WTC11 (cell line): Measurements from ENCODE around the gene PPP1R3E.

Experiments used
- ESRRA ChIP-seq: sonication (generic); formaldehyde crosslinking; IDR thresholded peaks from 2 replicates; pipeline ENCODE4 v1.8.1; 2022; ENCODE audit warnings: mild to moderate bottlenecking, missing genetic modification reagents, borderline replicate concordance
- JUN ChIP-seq: sonication (generic); formaldehyde crosslinking; IDR thresholded peaks from 2 replicates; pipeline ENCODE4 v1.8.0; 2023; ENCODE audit warnings: mild to moderate bottlenecking, missing genetic modification reagents
- RELA ChIP-seq: sonication (generic); formaldehyde crosslinking; IDR thresholded peaks from 2 replicates; pipeline ENCODE4 v1.8.1; 2022; ENCODE audit warnings: missing genetic modification reagents, mild to moderate bottlenecking, borderline replicate concordance
- SP1 ChIP-seq: sonication (generic); formaldehyde crosslinking; conservative IDR thresholded peaks from 2 replicates; pipeline ENCODE4 v1.8.1; 2022; ENCODE audit warnings: missing genetic modification reagents
- TCF7 ChIP-seq: sonication (generic); formaldehyde crosslinking; IDR thresholded peaks from 2 replicates; pipeline ENCODE4 v1.8.0; 2022; ENCODE audit warnings: mild to moderate bottlenecking, low read depth, missing genetic modification reagents, moderate library complexity
- TEAD4 ChIP-seq: sonication (generic); formaldehyde crosslinking; IDR thresholded peaks from 2 replicates; pipeline ENCODE4 v1.8.0; 2022; ENCODE audit warnings: mild to moderate bottlenecking, missing genetic modification reagents
- TF ChIP-seq, protein P1 (sequence below): fragments of 200-600 bp; IDR thresholded peaks from 2 replicates; pipeline ENCODE4 v1.8.0; 2022; ENCODE audit warnings: antibody characterized with exemption
- TF ChIP-seq, protein P2 (sequence below): fragments of 250-450 bp; sonication (Bioruptor Pico); IDR thresholded peaks from 2 replicates; pipeline ENCODE4 v1.9.0; 2021; ENCODE audit warnings: mild to moderate bottlenecking, borderline replicate concordance
- TF ChIP-seq, protein P3 (sequence below): sonication (generic); formaldehyde crosslinking; IDR thresholded peaks from 2 replicates; pipeline ENCODE4 v1.8.0; 2022; ENCODE audit warnings: mild to moderate bottlenecking, missing genetic modification reagents
- TF ChIP-seq, protein P4 (sequence below): sonication (generic); formaldehyde crosslinking; IDR thresholded peaks from 2 replicates; pipeline ENCODE4 v1.8.1; 2023; ENCODE audit warnings: mild to moderate bottlenecking, missing genetic modification reagents

GRCh38 chr14:23299211-23299957 lies 3.3 kb downstream of the PPP1R3E start:
- TF ChIP-seq SP1 (CRISPR knock-in tag) (no peak), JUN (no peak), TCF7 (CRISPR knock-in tag) (no peak), RELA (no peak), TEAD4 (CRISPR knock-in tag) (no peak), ESRRA (no peak)
- TF ChIP-seq, protein P1, sequence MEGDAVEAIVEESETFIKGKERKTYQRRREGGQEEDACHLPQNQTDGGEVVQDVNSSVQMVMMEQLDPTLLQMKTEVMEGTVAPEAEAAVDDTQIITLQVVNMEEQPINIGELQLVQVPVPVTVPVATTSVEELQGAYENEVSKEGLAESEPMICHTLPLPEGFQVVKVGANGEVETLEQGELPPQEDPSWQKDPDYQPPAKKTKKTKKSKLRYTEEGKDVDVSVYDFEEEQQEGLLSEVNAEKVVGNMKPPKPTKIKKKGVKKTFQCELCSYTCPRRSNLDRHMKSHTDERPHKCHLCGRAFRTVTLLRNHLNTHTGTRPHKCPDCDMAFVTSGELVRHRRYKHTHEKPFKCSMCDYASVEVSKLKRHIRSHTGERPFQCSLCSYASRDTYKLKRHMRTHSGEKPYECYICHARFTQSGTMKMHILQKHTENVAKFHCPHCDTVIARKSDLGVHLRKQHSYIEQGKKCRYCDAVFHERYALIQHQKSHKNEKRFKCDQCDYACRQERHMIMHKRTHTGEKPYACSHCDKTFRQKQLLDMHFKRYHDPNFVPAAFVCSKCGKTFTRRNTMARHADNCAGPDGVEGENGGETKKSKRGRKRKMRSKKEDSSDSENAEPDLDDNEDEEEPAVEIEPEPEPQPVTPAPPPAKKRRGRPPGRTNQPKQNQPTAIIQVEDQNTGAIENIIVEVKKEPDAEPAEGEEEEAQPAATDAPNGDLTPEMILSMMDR, result no peak
- TF ChIP-seq, protein P2, sequence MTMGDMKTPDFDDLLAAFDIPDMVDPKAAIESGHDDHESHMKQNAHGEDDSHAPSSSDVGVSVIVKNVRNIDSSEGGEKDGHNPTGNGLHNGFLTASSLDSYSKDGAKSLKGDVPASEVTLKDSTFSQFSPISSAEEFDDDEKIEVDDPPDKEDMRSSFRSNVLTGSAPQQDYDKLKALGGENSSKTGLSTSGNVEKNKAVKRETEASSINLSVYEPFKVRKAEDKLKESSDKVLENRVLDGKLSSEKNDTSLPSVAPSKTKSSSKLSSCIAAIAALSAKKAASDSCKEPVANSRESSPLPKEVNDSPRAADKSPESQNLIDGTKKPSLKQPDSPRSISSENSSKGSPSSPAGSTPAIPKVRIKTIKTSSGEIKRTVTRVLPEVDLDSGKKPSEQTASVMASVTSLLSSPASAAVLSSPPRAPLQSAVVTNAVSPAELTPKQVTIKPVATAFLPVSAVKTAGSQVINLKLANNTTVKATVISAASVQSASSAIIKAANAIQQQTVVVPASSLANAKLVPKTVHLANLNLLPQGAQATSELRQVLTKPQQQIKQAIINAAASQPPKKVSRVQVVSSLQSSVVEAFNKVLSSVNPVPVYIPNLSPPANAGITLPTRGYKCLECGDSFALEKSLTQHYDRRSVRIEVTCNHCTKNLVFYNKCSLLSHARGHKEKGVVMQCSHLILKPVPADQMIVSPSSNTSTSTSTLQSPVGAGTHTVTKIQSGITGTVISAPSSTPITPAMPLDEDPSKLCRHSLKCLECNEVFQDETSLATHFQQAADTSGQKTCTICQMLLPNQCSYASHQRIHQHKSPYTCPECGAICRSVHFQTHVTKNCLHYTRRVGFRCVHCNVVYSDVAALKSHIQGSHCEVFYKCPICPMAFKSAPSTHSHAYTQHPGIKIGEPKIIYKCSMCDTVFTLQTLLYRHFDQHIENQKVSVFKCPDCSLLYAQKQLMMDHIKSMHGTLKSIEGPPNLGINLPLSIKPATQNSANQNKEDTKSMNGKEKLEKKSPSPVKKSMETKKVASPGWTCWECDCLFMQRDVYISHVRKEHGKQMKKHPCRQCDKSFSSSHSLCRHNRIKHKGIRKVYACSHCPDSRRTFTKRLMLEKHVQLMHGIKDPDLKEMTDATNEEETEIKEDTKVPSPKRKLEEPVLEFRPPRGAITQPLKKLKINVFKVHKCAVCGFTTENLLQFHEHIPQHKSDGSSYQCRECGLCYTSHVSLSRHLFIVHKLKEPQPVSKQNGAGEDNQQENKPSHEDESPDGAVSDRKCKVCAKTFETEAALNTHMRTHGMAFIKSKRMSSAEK (CRISPR knock-in tag), result no peak
- TF ChIP-seq, protein P3, sequence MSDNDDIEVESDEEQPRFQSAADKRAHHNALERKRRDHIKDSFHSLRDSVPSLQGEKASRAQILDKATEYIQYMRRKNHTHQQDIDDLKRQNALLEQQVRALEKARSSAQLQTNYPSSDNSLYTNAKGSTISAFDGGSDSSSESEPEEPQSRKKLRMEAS (CRISPR knock-in tag), result no peak
- TF ChIP-seq, protein P4, sequence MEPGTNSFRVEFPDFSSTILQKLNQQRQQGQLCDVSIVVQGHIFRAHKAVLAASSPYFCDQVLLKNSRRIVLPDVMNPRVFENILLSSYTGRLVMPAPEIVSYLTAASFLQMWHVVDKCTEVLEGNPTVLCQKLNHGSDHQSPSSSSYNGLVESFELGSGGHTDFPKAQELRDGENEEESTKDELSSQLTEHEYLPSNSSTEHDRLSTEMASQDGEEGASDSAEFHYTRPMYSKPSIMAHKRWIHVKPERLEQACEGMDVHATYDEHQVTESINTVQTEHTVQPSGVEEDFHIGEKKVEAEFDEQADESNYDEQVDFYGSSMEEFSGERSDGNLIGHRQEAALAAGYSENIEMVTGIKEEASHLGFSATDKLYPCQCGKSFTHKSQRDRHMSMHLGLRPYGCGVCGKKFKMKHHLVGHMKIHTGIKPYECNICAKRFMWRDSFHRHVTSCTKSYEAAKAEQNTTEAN (CRISPR knock-in tag), result no peak
